ENCODE data around the gene ADCY10. TPM values are rescaled to one million over a fixed set of nuclear protein-coding genes. Genes with fewer than 3 reads are reported as not detected.

The ADCY10 gene
- total and polyA plus RNA-seq, 2 of the 4 experiments (the other 2 are of a cell fraction), result under 0.01 to 0.03 TPM

- ChIA-PET POLR2A (ENCODE audit: unreplicated experiment) (no interaction called here), CTCF (interaction anchor here (1.0 kb wide), 1 partner anchor 20 kb away, joined by 3 read pairs; no protein-coding TSS in a partner anchor)
- in situ Hi-C loops (cut with MboI; ENCODE audit: low sequenced_read_pairs) (no loop called here), intact Hi-C loops (cut with micrococcal nuclease) (no loop called here), dilution Hi-C loops (cut with HindIII; ENCODE audit: low sequenced_read_pairs, unreplicated experiment) (no loop called here)
- Histone ChIP-seq H3K56ac (ENCODE audit: extremely low read depth, insufficient read depth, low read length) (peak overlapping the region; percentile 63; the same call in 1 of the 2 replicates), H3K36me3 (ENCODE audit: control insufficient read depth, insufficient read depth, low read length) (no peaks in the 10 kb centered on the region), H3K9ac (ENCODE audit: low read depth, low read length) (no peak overlapping the region), H4K5ac (ENCODE audit: low read depth, low read length) (peak overlapping the region; percentile 99; the same call in 1 of the 2 replicates), H2AK9ac (replicated peaks; ENCODE audit: low read depth, low read length, poor library complexity) (no peak overlapping the region), H2BK15ac (ENCODE audit: low read depth, low read length) (peak overlapping the region; percentile 97), H3K27ac (ENCODE audit: insufficient read depth, low read length) (peak overlapping the region; percentile 62; the same call in 1 of the 2 replicates), H2BK20ac (ENCODE audit: low read depth, low read length) (peak overlapping the region; percentile 99), H3K23ac (ENCODE audit: low read depth, low read length) (peak overlapping the region; percentile 84; the same call in 1 of the 2 replicates), H3K4me3 (ENCODE audit: insufficient read depth, low read depth, low read length) (no peak overlapping the region), H3K18ac (ENCODE audit: low read depth, low read length) (peak overlapping the region; percentile 98; the same call in 1 of the 2 replicates), H4K91ac (ENCODE audit: insufficient read depth, low read depth, low read length) (peak overlapping the region; percentile 91), H3K9me1 (ENCODE audit: insufficient read depth, low read length) (peaks cover 5% of the 10 kb centered on the region; the same call in 1 of the 2 replicates), H2BK5ac (ENCODE audit: low read depth, low read length, poor library complexity, severe bottlenecking) (peak overlapping the region; percentile 88), H3K79me1 (ENCODE audit: low read depth in 1 of 2, low read length in 2 of 2) (peaks cover 4 to 10% of the 10 kb centered on the region in 2 experiments; a peak in 2 of 4 replicates), H3K4me1 (ENCODE audit: control insufficient read depth, insufficient read depth, low read length) (peaks cover 7% of the 10 kb centered on the region), H3K14ac (replicated peaks; ENCODE audit: low read depth, low read length) (peak overlapping the region; percentile 87), H2AK5ac (ENCODE audit: low read depth, low read length) (peak overlapping the region; percentile 97), H3K4ac (ENCODE audit: low read depth, low read length) (peak overlapping the region; percentile 96), H3K27me3 (ENCODE audit: control insufficient read depth, insufficient read depth, low read length) (no peaks in the 10 kb centered on the region), H3K9me3 (ENCODE audit: control insufficient read depth, insufficient read depth, low read length) (no peaks in the 10 kb centered on the region), H2BK120ac (ENCODE audit: low read depth, low read length) (peak overlapping the region; percentile 96), H4K8ac (ENCODE audit: low read depth in 2 of 2, low read length in 2 of 2) (peak overlapping the region; percentile 64 to 85), H3K4me2 (ENCODE audit: low read depth, low read length) (no peak overlapping the region), H2AFZ (replicated peaks; ENCODE audit: low read length, poor library complexity) (no peak overlapping the region), H4K20me1 (ENCODE audit: insufficient read depth, low read length) (no peaks in the 10 kb centered on the region)
- WGBS, 2 experiments (ENCODE audit: extremely low coverage in 2 of 2, insufficient read length in 1 of 2), result no CpG with 5 or more reads among the region's 8 CpGs
- ATAC-seq (ENCODE audit: low read depth) (no peak), DNase-seq (no peak)
- BruUV-seq (replicated peaks), result no TSS peak
- TF ChIP-seq CHD1 (IDR thresholded peaks at IDR 0.05; ENCODE audit: low read depth, low read length) (no peak), RFX5 (IDR thresholded peaks at IDR 0.05; ENCODE audit: low read depth, low read length) (no peak), ELK1 (IDR thresholded peaks at IDR 0.05; ENCODE audit: borderline replicate concordance, low read depth, low read length) (no peak), NFE2L2 (IDR thresholded peaks at IDR 0.05; ENCODE audit: low read depth, low read length) (no peak), BHLHE40 (IDR thresholded peaks at IDR 0.05; ENCODE audit: low read depth, low read length) (no peak), RAD21 (IDR thresholded peaks at IDR 0.05; ENCODE audit: low read length) (no peak), RCOR1 (IDR thresholded peaks at IDR 0.05; ENCODE audit: insufficient replicate concordance, low read length) (no peak), MXI1 (IDR thresholded peaks at IDR 0.05; ENCODE audit: borderline replicate concordance, low read depth, low read length) (no peak), USF2 (IDR thresholded peaks at IDR 0.05; ENCODE audit: low read depth, low read length) (no peak), MAFK (IDR thresholded peaks at IDR 0.05; ENCODE audit: low read depth, low read length) (no peak), MAZ (IDR thresholded peaks at IDR 0.05; ENCODE audit: borderline replicate concordance, low read depth, low read length) (no peak), CEBPB (IDR thresholded peaks at IDR 0.05; ENCODE audit: low read depth, low read length) (no peak), FOS (IDR thresholded peaks at IDR 0.05; ENCODE audit: low read depth, low read length) (no peak), SMC3 (IDR thresholded peaks at IDR 0.05; ENCODE audit: low read depth, low read length) (no peak), POLR2A (IDR thresholded peaks at IDR 0.05; ENCODE audit: low read depth, low read length) (no peak)
Measured at GRCh38 chr1:167861664-167862381, 52.1 kb downstream of the ADCY10 start.

Data from IMR-90 (cell line).